MM.1S (cell line): ENCODE results near the gene HSD17B13.

Experiments used
- DNase-seq: peaks from one replicate; pipeline ENCODE4 v3.0.0-alpha.2; 2015
- H2AFZ ChIP-seq: fragments of 300-600 bp; sonication (generic); 2 replicates; pipeline ENCODE4 v1.6.0; 2016; ENCODE audit warnings: antibody characterized with exemption, low read length
- H3F3A ChIP-seq: fragments of 300-600 bp; sonication (generic); 2 replicates; pipeline ENCODE4 v1.6.1; 2016; ENCODE audit warnings: mild to moderate bottlenecking, antibody characterized with exemption, low read length, moderate library complexity, mixed read lengths; ENCODE audit not compliant: insufficient read depth
- H3K27ac ChIP-seq: fragments of 300-600 bp; sonication (generic); 2 replicates; pipeline ENCODE4 v1.5.1; 2016; ENCODE audit warnings: mild to moderate bottlenecking, low read length
- H3K27me3 ChIP-seq: fragments of 300-600 bp; sonication (generic); replicated peaks from 2 replicates; pipeline ENCODE4 v1.6.0; 2016; ENCODE audit warnings: low read length; ENCODE audit not compliant: insufficient read depth
- H3K36me3 ChIP-seq: fragments of 300-600 bp; sonication (generic); replicated peaks from 2 replicates; pipeline ENCODE4 v1.6.1; 2016; ENCODE audit warnings: mild to moderate bottlenecking, low read length, mixed read lengths; ENCODE audit not compliant: insufficient read depth
- H3K4me1 ChIP-seq: fragments of 300-600 bp; sonication (generic); 2 replicates; pipeline ENCODE4 v1.6.1; 2016; ENCODE audit warnings: low read length, mixed read lengths
- H3K4me2 ChIP-seq: fragments of 300-600 bp; sonication (generic); 2 replicates; pipeline ENCODE4 v1.6.0; 2016; ENCODE audit warnings: low read depth, low read length
- H3K4me3 ChIP-seq: fragments of 300-600 bp; sonication (generic); 2 replicates; pipeline ENCODE4 v1.5.1; 2016; ENCODE audit warnings: low read length, mixed read lengths
- H3K79me2 ChIP-seq: fragments of 300-600 bp; sonication (generic); 2 replicates; pipeline ENCODE4 v1.6.1; 2016; ENCODE audit warnings: mixed run types, low read length, mixed read lengths
- H3K9ac ChIP-seq: fragments of 300-600 bp; sonication (generic); 2 replicates; pipeline ENCODE4 v1.6.1; 2016; ENCODE audit warnings: low read length, mixed read lengths
- H3K9me2 ChIP-seq: fragments of 300-600 bp; sonication (generic); replicated peaks from 2 replicates; pipeline ENCODE4 v1.6.1; 2016; ENCODE audit warnings: mild to moderate bottlenecking, low read length, mixed read lengths; ENCODE audit not compliant: insufficient read depth
- H3K9me3 ChIP-seq: fragments of 300-600 bp; sonication (generic); replicated peaks from 2 replicates; pipeline ENCODE4 v1.6.1; 2016; ENCODE audit warnings: mild to moderate bottlenecking, low read length, mixed read lengths; ENCODE audit not compliant: insufficient read depth
- H4K20me1 ChIP-seq: fragments of 300-600 bp; sonication (generic); 2 replicates; pipeline ENCODE4 v1.6.1; 2016; ENCODE audit warnings: mild to moderate bottlenecking, low read length, moderate library complexity, mixed read lengths; ENCODE audit not compliant: insufficient read depth
- CTCF ChIP-seq: fragments of 300-600 bp; sonication (generic); IDR thresholded peaks from 2 replicates; pipeline ENCODE4 v1.5.1; 2016; ENCODE audit warnings: antibody characterized with exemption, low read length, mixed read lengths
- EZH2 ChIP-seq: fragments of 300-600 bp; sonication (generic); optimal IDR thresholded peaks from 2 replicates; pipeline ENCODE3; 2017; ENCODE audit warnings: low read depth, mild to moderate bottlenecking, antibody characterized with exemption, low read length, mixed read lengths
- EZH2phosphoT487 ChIP-seq: fragments of 300-600 bp; sonication (generic); IDR thresholded peaks from 2 replicates; pipeline ENCODE4 v1.6.1; 2018; ENCODE audit warnings: antibody characterized with exemption, low read length

Gene HSD17B13

GRCh38 chr4:87330761-87331160 lies 8.1 kb upstream of the HSD17B13 start:
- Histone ChIP-seq H3K4me1 (no peaks in the 10 kb centered on the region), H3K27me3 (no peaks in the 10 kb centered on the region), H3K9ac (no peak overlapping the region), H3K79me2 (no peaks in the 10 kb centered on the region), H3K27ac (no peak overlapping the region), H3F3A (no peaks in the 10 kb centered on the region), H2AFZ (no peak overlapping the region), H3K4me2 (no peak overlapping the region), H3K9me2 (no peaks in the 10 kb centered on the region), H4K20me1 (no peaks in the 10 kb centered on the region), H3K36me3 (no peaks in the 10 kb centered on the region), H3K9me3 (no peaks in the 10 kb centered on the region), H3K4me3 (no peak overlapping the region)
- DNase-seq = no peak
- TF ChIP-seq EZH2phosphoT487 (no peak), CTCF (no peak), EZH2 (no peak)

- no peak for DNase-seq
- Histone ChIP-seq H4K20me1 (no peaks in the 10 kb centered on the region), H3K79me2 (no peaks in the 10 kb centered on the region), H3K9ac (no peak overlapping the region), H3K4me2 (no peak overlapping the region), H3K9me3 (no peaks in the 10 kb centered on the region), H3K9me2 (no peaks in the 10 kb centered on the region), H3F3A (no peaks in the 10 kb centered on the region), H2AFZ (no peak overlapping the region), H3K4me3 (no peak overlapping the region), H3K27me3 (no peaks in the 10 kb centered on the region), H3K36me3 (no peaks in the 10 kb centered on the region), H3K4me1 (no peaks in the 10 kb centered on the region), H3K27ac (no peak overlapping the region)
- no peak for TF ChIP-seq EZH2
- TF ChIP-seq CTCF = no peak
- TF ChIP-seq EZH2phosphoT487 = no peak
Measured at GRCh38 chr4:87327136-87327535, 4.5 kb upstream of the HSD17B13 start.

- no peaks in the 10 kb centered on the region for H4K20me1 ChIP-seq
- no peaks in the 10 kb centered on the region for H3K4me1 ChIP-seq
- H2AFZ ChIP-seq = no peak overlapping the region
- no peaks in the 10 kb centered on the region for H3K27me3 ChIP-seq
- H3F3A ChIP-seq = no peaks in the 10 kb centered on the region
- DNase-seq = no peak
- no peaks in the 10 kb centered on the region for H3K36me3 ChIP-seq
- H3K9me3 ChIP-seq = no peaks in the 10 kb centered on the region
- no peak overlapping the region for H3K27ac ChIP-seq
- TF ChIP-seq EZH2phosphoT487 = no peak
- no peak for TF ChIP-seq EZH2
- no peak for TF ChIP-seq CTCF
- no peak overlapping the region for H3K9ac ChIP-seq
- H3K4me3 ChIP-seq = no peak overlapping the region
- no peaks in the 10 kb centered on the region for H3K9me2 ChIP-seq
- H3K79me2 ChIP-seq = no peaks in the 10 kb centered on the region
- H3K4me2 ChIP-seq = no peak overlapping the region
Measured at GRCh38 chr4:87326460-87326859, 3.8 kb upstream of the HSD17B13 start.
